ENCODE results near the gene SYNM.

SYNM gene

DNA sequence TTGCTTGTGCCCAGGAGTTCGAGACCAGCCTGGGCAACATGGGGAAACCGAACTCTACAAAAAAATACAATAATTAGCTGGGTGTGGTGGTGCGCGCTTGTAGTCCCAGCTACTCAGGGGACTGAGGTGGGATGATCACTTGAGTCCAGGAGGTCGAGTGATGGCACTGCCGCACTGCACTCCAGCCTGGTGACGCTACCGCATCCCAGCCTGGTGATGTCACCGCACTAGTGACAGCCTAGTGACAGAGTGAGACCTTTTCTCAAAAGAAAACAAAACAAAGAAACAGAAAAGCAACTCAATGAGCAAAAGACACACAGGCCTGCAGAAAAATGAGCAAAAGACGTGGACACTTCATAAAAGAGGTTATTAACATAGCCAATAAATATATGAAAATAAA lies 19.9 kb upstream of the SYNM start:
- DNase-seq (ENCODE audit: low spot score): no peak

DNA sequence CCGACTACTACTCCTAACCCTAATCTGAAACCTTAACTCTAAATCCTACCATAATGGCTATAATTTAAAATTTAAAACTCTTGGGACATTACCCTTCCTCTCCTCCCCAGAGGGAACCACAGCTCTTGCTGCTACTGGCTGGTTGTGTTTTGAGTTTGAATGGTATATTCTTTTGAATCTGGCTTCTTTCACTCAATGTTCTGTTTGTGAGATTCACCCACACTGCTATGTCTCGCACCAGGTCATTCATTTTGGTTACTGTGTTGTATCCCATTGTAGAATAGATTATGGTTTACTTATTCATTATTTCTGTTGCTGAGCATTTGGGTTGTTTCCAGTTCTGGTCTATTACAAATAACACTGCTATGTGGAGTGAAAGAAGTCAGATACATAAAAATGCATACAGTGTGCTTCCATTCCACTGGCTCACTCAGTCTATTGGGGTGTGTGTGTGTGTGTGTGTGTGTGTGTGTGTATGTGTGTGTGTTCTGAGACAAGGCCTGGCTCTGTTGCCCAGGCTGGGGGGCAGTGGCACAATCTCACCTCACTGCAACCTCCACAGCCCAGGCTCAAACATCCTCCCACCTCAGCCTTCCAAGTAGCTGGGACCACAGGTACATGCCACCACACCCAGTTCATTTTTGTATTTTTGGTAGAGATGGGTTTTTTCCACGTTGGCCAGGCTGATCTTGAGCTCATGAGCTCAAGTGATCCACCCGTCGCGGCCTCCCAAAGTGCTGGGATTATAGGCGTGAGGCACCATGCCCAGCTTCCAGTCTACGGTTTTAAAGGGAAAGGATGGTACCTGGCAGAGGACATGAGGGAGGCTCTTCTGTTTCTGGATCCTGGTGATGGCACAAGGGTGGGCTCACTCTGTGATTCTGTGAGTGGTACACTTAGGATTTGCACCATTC lies 19.2 kb upstream of the SYNM start:
- DNase-seq (ENCODE audit: low spot score): no peak

DNA sequence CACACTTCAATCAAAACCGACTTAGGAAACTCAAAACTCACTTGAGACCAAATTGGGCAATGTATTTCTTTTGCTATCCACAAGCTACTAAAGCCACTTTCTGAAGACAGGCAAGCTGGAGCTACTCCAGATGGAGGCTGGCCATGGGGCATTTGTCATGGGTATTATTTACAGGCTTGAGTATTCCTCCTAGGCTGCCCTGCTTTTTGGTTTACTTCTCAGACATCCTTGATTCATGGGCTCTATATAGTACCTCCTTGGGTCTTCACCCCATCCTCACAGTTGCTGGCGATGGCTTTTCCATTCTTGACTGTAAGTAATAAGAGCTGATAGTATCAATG lies 18.6 kb upstream of the SYNM start:
- DNase-seq (ENCODE audit: low spot score): no peak

DNA sequence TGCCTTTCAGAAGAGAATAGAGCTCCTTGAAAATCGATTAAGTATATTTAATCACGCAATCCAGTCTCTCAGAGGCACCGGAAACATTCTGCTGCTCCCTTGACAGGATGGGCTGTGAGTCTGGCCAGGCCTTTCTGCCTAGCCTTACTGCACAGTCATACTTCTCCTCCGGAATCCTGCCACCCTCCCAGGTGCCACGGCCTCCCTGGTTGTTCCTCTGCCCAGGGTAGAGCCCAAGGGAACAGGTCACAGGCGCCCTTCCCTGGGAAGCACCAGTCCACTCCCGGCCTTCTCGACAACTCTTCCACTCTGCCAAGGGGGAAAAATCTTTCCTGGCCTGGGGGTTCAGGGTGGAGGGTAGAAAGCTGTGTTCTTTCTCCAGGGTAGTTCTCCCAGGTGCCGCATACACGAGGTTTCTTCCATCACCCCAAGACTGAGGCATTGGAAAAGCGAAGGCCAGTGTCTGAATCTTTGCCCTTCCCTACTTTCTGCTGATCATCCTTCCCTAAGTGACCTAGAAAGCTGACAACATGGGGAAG lies 17.4 kb upstream of the SYNM start:
- no peak for DNase-seq (ENCODE audit: low spot score)

DNA sequence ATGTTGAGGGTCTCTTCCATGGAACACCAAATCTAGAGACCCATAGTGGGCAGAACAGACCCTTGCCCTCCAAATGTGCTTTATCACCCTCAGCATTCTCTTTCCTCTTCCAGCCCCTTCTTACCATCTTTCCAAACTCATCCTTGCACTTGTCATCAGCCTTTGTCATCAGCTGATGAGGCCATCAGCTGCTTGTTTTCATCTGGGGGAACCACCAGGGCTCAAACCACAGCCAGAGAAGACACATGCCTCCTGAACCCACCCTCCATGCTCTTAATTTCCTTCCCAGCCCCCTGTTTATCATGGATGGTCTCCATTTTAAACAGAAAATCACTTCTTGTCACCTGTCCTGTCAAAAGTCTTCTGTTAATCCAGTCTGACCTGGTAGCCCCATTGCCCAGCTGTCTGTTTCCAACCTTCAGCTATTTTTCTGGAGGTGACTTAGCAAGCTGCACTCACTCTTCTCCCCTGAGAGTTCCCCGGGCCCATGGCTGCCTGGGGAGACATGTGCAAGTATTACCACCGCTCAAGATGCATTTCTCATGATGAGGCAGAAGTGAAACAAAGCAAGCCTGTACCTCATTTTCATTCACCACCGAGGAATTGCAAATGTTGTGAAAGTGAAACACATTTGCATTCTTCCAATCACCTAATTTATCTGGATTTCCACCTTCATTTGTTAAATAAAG lies 14.7 kb upstream of the SYNM start:
- DNase-seq (ENCODE audit: low spot score): peak; percentile 63

DNA sequence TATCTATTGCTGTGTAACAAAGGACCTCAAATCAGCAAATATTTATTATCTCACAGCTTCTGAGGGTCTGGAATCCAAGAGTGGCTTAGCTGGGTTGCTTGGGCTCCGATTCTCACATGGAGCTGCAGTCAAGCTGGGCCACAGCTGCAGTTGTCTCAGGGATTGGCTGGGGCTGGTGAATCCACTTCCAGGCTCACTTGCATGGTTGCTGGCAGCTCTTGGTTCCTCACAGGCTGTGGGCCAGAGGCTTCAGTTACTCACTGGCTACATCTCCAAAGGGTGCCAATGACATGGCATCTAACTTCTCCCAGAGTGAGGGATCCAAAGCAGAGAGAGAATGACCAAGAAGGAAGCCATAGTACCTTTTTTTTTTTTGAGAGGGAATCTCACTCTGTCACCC lies 13.9 kb upstream of the SYNM start:
- no peak for DNase-seq (ENCODE audit: low spot score)

DNA sequence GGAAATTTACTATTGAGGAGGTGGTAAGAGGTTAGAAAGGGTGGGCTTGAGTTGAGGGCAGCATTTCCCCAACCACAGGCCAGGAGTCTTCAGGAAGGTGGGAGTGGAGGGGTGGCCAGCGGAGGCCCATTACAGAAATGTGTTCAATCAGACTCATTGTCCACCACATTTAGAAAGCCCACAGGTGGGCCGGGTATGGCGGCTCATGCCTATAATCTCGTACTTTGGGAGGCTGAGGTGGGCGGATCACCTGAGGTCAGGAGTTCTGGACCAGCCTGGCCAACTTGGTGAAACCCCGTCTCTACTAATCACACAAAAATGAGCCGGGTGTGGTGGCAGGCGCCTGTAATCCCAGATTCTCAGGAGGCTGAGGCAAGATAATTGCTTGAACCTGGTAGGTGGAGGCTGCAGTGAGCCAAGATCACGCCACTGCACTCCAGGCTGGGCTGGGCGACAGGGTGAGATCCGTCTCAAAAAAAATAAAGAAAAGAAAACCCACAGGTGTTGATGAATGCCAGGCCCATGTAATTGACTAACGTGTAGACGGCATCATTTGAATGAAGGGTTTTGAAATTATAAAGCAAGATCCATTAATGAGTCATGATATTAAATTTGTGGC lies 12.2 kb upstream of the SYNM start:
- DNase-seq (ENCODE audit: low spot score): no peak

DNA sequence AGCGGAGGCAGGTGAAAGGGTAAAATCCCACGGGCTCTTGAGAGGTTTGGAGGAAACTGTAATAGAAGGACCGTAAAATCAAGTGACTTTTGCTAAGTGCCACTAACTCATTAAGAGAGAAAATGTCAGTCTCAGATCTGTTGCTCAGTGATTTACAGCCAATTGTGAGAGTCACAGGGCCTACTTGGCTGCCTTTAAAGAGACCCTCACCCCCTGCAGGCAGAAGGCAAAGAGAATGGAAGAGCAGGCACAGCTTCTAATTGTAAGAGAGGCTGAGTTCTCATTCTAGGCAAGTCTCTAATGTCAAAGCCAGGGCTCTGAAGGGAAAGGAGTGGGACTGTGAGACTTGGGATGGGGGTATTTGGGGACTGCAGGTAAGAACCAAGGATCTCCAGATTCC lies 9.3 kb upstream of the SYNM start:
- DNase-seq (ENCODE audit: low spot score): no peak

DNA sequence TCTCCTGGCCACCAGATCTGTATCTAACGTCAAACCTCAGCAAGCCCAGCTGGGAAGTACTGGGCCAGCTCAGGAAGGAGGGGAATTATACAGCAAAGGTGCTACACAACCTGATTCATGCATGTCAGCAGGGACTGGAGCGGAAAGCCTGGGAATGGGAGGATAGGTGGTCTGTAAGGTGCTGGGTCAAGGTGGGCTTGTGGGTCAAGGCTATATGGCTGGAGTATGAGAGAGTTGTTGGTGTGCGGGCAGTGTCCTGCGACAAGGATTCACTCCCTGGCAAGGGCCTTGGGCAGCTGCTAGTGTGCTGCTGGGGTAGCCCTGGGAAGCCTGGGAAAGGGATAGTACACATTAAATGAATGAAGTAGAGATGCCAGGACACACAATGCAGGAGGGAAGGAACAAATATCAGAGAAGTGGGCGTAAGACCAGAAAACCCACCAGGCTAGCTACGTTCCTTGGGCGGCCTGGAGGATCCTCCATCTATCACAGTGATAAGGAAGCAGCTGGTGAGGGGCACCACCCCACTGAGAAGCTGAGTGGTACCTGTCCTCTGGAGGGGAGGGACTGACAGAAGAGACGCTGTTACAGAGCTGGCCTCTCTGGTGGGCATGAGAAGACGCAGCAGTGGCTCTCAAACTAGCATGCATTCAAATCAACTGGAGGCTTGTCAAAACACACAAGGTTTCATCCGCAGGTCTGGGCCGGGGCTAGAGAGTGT lies 8.5 kb upstream of the SYNM start:
- DNase-seq (ENCODE audit: low spot score): no peak

DNA sequence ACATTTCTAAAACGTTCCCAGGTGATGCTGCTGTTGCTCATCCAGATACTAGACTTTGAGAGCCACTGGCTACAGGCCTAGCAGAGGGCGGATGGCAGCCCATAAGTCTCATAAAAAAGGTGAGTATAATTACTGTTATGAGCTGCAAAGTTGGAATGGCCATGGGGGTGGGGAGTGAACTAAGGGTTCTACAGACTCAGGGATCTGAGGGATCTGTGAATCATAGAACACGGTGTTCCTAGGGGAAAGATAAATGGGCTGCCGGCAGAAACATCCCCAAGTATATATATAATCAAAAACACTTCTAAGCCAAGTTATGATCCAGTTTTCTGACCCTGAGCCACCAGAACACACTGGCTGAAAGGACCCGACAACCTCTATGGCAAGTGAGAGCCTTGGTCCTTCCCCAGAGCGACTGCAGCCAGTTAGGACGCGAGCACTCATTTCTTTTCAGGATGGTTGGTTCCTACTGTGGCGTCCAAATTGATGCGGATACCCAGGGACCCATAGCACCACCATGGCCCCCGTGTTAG lies 7.9 kb upstream of the SYNM start:
- DNase-seq (ENCODE audit: low spot score): no peak

DNA sequence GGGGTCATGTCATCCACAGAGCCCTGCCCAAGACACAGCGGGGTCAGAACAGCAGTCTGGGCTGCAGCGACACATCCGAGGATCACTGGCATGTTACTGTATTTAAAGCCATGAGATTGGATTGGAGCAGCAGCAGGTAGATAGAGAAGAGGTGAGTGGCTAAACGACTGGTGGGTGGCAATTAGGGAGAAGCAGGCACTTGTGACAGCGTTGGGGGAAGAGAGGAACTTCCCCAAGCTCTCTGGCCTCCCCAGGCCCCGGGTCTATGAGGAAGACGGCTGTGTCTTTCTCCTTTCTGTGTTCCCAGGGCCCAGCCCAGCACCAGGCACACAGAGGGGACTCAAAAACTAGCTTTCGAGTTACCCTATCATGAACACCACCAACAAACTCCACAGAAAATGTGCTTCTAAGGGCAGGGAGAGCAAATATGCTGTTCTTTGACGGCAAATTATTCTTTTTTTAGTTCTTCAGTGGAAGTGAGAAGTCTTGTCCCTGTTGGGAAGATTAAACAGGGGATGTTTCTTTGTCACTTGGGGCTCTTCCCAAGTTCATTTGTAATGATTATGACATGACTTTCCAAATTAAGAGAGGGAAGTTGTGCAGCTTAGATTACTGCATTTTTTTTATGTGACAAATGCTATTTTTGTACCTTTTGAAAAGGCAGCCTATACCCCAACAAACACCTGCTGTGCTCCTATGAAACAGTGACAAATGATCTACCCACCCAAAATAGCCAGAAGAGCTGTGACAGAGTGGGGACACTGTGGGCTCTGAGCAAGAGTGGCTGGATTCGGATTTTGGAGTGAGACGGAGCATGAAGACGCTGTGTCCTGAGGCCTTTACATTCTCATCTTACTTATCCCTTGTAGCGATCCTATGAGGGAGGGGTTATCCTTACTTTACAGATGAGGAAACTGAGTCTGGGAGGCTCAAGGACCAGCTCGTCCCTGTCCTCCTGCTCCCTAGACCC lies 7.2 kb upstream of the SYNM start:
- DNase-seq (ENCODE audit: low spot score): no peak

DNA sequence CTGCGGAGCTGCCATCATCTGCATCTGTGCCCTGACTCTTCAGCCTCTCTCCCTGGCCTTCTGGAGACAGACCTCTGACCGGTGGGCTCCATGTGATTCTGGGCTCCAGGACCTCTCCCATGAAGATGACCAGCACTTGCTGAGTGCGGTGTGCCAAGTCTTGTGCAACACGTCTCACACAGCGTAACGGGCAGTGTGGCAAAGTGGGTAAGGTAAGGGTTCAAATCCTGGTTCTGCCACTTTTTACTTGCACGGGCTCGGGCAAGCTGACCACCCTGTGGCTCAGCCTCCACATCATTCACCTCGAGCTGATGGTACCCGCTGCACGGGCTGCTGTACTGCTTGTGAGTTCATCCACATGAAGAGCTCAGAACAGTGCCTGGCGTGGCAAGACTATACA lies 6.5 kb upstream of the SYNM start:
- DNase-seq (ENCODE audit: low spot score): no peak

DNA sequence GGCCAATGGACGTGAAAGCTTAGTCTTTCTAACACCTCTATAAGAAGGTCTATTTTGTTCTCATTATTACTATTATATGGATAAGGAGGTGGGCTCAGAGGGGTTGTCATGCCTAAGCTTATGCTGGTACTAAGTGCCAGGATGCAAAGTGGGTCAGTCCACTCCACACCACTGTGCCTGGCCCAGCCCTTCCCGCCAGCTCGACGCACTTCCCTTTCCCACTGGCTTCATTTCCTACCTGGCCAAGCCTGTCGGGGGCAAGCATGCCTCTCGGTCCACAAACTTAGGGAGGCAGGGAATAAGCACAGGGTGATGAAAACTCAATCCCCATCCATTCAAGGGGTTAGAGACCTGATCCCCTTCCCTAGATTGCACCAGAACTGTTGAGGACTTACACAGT lies 5.9 kb upstream of the SYNM start:
- DNase-seq (ENCODE audit: low spot score): no peak

DNA sequence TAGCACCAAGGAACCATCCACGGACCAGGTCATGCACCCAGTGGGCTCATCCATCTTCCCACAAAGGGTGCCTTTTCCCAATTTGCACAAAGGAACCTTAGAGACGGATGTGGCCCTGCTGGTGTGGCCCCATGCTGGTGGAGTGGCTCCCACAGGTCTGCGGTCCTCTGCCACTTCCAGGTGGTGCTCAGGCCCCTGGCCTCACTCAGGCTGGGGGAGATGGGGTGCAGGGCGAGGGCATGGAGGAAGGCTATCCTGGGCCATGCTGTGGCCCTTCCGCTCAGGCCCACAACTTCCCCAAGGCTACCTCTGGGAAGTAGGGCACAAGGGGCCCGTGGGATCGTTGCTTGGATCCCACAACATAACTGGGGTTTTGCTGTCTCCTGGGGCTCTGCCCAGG lies 5.2 kb upstream of the SYNM start:
- DNase-seq (ENCODE audit: low spot score): no peak

DNA sequence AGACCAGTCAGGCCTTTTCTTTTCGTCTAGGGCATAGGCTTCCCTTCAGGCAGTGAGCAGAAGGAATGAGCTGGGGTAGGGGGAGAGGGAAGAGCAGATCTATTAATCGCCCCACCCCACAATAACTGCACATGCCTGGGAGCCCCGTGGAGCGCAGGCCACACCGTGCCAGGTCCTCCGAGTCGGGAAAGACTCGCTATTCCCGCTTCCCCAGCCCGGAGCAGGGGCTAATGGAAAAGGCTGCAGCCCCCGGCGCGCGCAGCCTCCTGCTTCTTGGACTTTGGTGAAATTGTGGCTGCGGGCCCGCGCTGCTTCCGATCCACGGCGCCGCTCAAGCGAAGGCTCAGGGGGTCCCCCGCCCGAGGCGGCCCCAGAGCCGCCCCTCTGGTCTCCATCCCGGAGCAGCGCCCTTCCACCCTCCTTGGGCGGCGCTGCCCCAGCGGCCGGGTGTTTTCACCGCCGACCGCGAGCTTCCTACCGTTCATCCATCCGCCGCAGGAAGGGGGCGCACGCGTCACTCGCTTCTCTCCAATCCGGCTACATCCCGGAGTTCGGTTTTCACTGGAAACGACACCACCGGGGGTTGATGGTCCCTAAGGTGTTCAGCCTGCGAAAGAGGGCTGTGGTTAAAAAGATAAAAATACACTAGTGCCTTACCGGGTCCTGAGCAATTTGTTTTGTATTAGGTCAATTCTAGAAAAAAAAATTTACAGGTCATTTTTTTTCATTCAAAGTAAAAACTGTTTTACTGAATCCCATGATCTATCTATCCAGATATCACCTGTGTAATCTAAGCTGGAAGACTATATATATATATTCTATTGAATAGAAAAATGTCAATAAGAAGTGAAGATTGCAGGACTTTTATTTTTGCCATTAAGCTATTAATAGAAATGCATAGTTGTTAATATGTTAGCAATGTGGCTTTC lies 4.4 kb upstream of the SYNM start:
- peak; percentile 25 for DNase-seq (ENCODE audit: low spot score)

DNA sequence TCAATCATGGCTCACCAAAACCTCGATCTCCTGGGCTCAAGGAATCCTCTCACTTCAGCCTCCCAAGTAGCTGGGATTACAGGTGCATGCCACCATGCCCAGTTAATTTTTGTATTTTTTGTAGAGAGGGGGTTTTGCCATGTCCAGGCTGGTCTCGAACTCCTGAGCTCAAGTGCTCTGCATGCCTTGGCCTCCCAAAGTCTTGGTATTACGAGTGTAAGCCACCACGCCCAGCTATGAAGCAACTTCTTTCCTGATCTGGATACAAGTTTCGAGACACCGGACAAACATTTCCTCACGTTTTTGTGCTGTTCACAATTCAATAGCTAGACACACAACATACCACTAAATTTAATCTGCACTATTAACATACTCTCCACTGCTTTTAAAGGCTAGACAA lies 3.4 kb upstream of the SYNM start:
- DNase-seq (ENCODE audit: low spot score): no peak

DNA sequence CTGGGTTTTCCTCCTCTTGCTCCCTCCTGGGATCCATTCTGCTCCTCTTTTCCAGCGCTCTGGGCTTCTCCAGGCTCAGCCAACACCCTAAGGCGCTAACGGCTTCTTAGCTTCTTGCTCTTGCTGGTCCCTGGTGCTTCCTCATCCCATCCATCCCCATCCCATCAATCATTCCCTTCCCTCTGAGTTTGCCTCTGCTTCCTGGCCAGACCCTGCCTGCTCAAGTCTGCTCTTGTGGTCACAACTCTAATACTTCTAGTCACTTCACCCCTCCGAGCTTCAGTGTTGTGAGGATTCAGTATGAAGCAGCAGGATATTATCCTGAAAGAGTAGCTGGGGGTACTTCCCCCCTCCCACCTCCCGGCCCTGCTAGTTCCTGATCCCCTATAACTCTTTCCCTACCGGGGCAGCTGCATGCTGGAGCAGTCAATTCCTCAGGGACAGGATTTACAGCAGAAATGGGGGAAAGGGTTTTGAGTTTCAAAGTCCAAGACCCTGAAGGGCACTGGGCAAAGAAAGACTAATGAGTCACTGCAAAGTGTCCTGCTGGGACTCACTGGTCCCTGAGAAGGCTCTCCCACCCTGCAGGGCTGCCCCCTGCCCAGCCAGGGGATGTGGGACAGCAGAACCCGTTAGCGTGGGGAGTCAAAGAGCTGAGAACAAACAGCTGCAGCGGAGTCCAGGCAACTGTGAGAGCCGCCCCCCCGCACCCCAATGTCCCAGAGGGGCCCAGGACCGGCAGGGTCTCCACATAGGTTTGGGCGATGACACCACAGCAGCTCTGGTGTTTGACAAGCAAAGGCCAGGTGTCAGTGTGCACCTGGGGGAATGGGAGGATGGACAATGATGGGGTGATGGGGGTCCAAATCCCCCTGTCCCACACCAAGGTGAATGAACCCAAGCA lies 2.3 kb upstream of the SYNM start:
- DNase-seq (ENCODE audit: low spot score): no peak

DNA sequence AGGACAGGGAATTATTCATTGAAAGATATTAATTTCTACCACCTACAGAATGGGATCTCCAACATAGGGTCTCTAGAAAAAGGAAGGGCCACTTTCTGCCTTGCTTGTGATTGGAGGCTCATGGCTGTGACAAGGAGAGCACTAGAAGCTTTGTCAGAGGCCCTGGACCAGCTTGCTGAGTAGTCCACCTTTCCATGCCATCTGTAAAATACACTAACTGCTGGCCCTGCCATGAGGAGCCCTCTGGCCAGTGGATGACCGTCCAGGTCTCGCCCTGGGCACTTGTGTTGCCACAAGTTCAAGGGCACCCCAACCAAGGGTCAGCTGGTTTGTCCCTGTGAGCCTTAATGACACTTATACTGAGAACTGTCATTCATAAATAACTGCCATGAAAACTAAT lies 1.6 kb upstream of the SYNM start:
- DNase-seq (ENCODE audit: low spot score): no peak

All from germinal center (tissue), 1 donor.